ENCODE measurements around the gene ZNF853.
"Not testable (repeated sequence)": the region's sequence is repeated elsewhere in the genome, so short reads cannot be mapped to it uniquely, and the experiment has no call there.

Gene ZNF853
- total RNA-seq, result 18.1 to 26.6 reads per million in 2 donors

DNA sequence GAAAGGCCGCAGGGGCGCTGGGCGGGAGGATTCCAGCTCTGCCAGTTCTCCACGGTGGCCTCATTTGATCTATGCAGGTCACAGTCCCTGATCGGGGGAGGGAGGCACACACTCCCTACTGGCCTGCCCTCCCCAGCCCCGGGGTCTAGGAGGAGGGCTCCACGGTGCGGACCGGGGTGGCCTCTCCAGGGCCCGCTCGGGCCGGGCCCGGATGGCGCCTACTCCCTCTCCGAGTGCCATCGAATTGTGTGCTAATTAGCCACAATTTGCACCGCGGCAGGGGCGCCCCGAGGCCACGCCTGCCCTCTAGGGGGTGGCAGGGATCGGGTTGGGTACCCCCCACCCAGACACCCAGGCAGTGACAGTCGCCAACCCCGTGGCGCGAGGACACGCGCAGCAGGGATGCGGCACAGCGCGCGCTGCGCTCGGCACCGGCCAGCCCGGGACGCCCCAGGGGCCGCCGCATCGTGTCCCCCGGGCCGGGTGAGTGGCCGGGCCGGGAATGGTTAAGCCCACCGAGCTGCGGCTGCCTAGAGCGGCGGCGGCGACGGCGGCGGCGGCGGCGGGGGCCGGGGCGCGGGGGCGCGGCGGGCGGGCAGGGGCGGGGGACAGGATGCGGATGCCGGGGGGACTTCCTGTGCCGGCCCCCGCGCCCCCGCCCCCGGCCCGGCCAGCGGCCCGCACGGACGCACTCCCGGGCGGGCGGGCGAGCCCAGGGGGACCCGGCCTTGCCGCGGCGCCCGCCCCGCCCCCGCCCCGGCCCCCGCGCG is at the start of gene ZNF853:
Gene ZNF853, plus strand, starts transcription at position 658 of the 770 bp plus-strand sequence. CDS start 565 bp downstream, outside the sequence.
- no peak for DNase-seq

DNA sequence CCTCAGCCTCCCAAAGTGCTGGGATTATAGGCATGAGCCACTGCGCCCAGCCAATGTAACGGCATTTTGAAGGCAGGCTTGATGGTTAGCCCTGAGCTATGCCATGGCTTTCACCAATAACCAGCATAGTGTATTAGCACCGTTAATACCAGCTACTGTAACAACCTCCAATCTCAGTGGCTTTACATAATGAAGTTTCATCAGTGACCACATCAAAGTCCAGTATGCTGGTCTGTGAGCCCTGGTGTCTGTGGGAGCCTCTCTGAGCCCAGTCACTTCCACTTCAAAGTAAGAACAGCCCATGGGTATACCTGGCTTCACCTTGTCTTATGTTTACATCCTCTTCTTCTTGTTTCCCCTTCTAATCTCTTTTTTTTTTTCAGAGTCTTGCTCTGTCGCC is 49.8 kb upstream of the ZNF853 start:
- no peak for DNase-seq

DNA sequence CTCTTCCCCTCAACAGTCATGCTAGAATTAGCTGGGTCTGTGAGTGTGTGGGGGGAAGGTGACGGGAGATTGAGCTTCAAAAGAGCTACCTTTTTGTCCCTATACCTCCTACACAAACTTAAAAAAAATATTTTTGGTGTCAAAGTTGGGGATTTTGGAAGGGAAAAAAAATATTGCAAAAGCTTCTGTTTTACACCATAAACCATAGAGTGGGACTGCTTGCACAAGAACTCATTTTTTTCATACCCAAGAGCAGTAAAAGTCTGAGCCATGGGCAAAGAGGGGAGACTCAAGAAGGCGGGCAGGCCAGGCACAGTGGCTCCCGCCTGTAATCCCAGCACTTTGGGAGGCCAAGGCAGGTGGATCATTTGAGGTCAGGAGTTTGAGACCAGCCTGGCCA is 47.5 kb upstream of the ZNF853 start:
- DNase-seq, result no peak

GRCh38 chr7:6571160-6571779 is 44.1 kb upstream of the ZNF853 start:
- DNase-seq, result no peak

DNA sequence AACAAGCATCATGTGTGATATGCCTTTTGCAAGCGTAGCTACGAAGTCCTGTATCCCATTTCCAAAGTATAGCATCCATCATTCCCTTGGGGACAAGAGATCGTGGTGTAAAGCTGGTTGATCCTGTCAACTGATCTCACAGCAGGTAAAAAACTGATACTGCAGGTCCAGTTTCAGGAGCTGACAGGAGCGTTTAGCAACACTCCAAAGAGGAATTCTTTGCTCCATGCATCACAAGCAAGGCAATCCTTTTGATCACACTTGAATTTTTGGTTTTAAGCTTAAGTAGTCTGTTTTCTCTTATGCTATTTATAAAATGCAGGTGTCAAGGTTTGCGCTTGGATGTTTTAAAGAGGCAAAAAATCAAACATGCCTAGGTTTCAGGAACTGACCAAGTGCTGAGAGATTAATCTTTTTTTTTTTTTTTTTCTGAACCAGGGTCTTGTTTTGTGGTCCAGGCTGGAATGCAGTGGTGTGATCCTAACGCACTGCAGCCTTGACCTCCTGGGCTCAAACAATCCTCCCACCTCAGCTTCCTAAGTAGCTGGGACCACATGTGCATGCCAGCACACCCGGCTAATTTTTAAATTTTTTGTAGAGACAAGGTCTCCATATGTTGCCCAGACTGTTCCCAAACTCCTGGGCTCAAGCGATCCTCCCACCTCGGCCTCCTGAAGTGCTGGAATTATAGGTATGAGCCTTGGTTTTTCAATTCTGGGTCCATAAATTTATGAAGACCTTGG is 40.0 kb upstream of the ZNF853 start:
- no peak for DNase-seq

DNA sequence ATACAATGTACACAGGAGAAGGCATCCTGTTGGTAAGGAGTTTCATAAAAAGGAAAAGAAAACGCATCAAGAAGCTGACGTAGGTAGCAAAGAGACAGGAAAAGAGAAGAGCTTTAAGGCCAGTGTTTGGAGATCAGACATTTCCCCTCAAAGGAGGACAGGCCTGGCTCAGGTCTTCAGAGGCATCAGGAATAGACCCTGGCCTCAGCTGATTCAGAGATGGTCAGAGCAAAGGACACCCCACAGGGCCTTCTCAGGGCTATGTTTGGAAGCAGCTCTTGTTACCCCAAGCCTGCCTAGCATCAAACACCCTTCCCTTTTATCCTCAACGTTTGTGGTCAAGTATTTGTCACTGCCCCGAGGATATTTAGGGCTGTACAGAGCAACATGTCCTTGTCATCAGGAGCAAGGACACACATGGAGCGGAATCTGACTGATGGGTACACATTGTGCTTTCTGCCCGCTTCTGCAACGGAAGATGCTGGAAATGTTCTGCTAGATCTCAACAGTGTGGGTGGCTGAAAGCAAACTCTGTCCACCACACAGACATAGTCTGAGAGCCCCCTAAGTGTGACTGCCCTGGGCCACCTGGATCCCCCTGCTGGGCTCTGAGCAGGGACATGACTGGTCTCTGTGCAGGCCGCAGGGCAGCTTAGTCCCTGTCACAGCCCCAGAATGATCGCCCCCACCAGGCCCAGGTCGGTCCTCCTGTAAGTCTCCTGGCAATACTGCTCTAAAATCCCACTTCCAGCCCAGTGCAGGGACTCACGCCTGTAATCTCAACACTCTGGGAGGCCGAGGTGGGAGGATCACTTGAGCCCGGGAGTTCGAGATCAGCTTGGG is 39.2 kb upstream of the ZNF853 start:
- DNase-seq, result no peak

DNA sequence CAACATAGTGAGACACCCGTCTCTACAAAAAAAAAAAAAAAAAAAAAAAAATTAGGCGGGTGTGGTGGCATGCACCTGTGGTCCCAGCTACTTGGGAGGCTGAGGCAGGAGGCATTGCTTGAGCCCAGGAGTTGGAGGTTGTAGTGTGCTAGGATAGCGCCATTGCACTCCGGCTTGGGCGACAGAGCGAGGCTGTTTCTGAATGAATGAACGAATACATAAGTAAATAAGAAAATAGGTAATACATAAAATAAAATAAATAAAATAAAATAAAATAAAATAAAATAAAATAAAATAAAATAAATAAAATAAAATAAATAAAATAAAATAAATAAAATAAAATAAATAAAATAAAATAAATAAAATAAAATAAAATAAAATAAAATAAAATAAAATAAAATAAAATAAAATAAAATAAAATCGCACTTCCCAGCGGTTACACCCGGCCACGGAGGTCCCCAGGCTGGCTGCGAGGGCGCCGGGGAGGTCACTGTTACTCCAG is 38.5 kb upstream of the ZNF853 start:
- not testable (repeated sequence) for DNase-seq

DNA sequence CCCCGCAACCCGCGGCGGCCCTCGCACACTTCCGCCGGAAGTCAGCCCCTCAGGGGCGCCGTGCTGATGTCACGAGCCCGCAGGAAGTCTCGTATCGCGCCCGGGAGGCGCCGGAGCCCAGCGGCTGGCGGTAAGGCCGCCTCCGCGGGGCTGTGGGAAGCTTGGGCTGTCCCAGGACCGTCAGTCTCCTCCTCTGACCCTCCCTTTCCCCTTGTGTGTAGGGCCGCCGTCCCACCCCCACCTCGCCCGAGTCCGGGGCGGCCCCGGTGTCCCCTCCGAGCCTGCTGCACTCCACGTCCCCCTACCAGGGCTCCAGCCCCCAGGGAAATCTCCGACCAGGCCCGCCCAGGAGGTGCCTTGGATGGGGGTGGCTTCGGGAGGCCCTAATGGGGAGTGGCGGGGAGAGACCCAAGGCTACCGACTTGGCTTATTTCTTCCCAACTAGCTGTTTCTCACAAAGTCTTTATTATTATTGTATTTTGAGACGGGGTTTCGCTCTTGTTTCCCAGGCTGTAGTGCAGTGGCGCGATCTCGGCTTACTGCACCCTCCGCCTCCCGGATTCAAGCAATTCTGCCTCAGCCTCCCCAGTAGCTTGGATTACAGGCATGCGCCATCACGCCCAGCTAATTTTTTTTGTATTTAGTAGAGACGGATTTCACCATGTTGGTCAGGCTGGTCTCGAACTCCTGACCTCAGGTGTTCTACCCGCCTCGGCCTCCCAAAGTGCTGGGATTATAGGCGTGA is 37.9 kb upstream of the ZNF853 start, which contains the start of gene ZDHHC4:
Gene ZDHHC4, plus strand, starts transcription at position 86 of the 745 bp plus-strand sequence. CDS start 3,108 bp downstream, outside the sequence.
- DNase-seq, result peak; percentile 82

GRCh38 chr7:6578114-6579084 is 37.0 kb upstream of the ZNF853 start:
- no peak for DNase-seq

- DNase-seq, result no peak
These were observed 36.0 kb upstream of the ZNF853 start for GRCh38 chr7:6579446-6579845.

GRCh38 chr7:6585746-6586432 is 29.5 kb upstream of the ZNF853 start:
- not testable (repeated sequence) for DNase-seq

- no peak for DNase-seq
These were observed 26.8 kb upstream of the ZNF853 start for GRCh38 chr7:6588566-6588965.

DNA sequence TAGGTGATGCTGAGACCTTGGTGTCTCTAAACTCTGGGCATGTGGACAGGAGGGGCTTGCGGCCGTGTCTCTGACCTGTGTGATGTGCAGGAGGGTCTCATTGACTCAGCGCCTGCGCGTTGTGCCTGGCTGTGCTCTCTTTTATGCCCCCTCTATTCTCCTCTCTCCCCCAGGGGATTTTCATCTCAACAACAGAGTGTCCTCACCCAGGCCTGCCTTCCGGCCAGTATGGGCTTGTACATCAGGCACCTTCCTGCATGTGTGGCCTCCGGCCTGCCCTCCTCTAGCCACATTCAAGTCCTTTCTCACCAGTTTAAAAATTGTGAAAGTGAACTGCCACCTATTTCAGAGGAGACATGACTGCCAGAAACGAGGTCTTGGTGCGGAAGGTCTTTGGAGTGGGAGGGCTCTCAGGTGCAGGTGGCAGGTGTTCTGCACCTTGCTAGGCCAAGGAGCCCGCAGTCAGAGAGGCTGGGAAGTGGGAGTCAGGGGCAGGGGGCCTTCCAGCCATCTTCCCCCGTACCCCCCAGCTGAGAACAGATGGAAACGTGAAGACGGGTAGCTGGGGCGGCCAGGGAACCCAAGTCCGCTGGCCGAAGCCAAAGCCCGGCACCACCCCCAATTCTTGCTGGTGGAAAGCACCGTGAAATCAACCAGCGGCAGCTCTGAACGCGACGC is 26.1 kb upstream of the ZNF853 start:
- DNase-seq, result no peak

DNA sequence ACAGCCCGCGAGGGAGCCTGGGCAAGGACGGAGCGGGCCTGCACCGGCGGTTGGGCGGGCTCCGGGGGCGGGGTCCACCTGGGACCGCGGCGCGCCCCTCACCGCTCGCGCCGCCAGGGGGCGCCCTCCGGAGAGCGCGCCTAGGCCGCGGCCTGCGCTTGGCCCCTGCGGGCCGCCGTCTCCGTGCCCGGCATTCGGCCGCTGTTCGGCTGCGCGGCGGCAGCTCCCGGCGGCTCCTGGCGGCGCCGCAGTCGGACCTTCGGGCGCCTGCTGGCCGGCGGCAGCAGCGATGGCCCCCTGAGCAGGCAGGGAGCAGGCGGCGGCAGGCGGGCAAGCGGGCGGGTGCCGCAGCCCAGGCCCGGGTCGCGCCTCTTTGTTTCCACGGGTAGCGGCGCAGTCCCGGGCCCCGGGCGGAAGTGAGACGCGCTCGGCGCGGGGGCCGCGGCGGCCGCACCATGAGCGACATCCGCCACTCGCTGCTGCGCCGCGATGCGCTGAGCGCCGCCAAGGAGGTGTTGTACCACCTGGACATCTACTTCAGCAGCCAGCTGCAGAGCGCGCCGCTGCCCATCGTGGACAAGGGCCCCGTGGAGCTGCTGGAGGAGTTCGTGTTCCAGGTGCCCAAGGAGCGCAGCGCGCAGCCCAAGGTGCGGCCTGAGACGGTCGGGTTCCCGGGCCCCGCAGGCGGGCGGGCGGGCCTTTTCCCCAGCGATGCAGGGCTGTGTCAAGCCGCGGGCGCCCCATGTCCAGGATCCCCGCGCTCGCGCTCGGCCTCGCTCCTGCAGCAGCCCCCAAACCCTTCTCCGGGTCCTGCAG is 25.4 kb upstream of the ZNF853 start, which contains the start of gene INTS15:
Gene INTS15, plus strand, starts transcription at position 193 of the 816 bp plus-strand sequence. Its CDS starts 263 bp downstream, at position 456.
- peak; percentile 74 for DNase-seq

DNA sequence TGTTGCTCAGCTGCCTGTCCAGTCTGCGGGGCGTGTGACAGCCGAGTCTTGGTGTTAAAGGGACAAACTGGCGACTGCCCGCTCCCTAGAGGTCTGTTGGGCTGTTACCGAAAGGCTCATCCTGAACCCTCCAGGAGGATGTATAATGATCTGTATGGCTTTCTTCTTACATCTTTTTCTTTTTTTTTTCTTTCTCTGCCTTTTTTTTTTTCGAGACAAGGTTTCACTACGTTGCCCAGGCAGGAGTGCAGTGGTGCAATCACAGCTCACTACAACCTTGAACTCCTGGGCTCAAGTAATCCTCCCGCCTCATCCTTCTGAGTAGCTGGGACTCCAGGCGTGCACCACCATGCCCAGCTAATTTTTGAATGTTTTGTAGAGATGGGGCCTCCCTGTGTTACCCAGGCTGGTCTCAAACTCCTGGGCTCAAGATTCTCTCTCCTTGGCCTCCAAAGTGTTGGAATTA is 24.7 kb upstream of the ZNF853 start:
- no peak for DNase-seq

- DNase-seq, result no peak
These were observed 15.3 kb upstream of the ZNF853 start for GRCh38 chr7:6600093-6600492.

- DNase-seq, result no peak
These were observed 11.0 kb upstream of the ZNF853 start for GRCh38 chr7:6604458-6604857.

All from activated gamma-delta T cell (primary cell).